Smooth muscle cell (in vitro differentiated cells): ENCODE measurements around the gene BTBD10. TPM values are rescaled to one million over a fixed set of nuclear protein-coding genes. Genes with fewer than 3 reads are reported as not detected.

Experiments used
- DNase-seq: peaks from one replicate; lab custom pipeline; 2025; ENCODE audit not compliant: unreplicated experiment; lab: John Stamatoyannopoulos, UW
- H2AFZ ChIP-seq: fragments of 200-600 bp; sonication (generic); 2 replicates; pipeline ENCODE4 v1.6.0; 2016; ENCODE audit warnings: antibody characterized with exemption, low read depth, mild to moderate bottlenecking
- H3F3A ChIP-seq: fragments of 200-600 bp; sonication (generic); 2 replicates; pipeline ENCODE4 v1.6.0; 2017; ENCODE audit warnings: antibody characterized with exemption, low read depth
- H3K27ac ChIP-seq: fragments of 200-600 bp; sonication (generic); 2 replicates; pipeline ENCODE4 v1.5.1; 2016; ENCODE audit warnings: low read depth, mild to moderate bottlenecking
- H3K27me3 ChIP-seq: fragments of 200-600 bp; sonication (generic); 2 replicates; pipeline ENCODE4 v1.6.1; 2016; ENCODE audit warnings: low read depth, mild to moderate bottlenecking
- H3K36me3 ChIP-seq: fragments of 200-600 bp; sonication (generic); 2 replicates; pipeline ENCODE4 v1.5.1; 2016; ENCODE audit warnings: low read depth
- H3K4me1 ChIP-seq: fragments of 200-600 bp; sonication (generic); 2 replicates; pipeline ENCODE4 v1.5.1; 2016; ENCODE audit warnings: low read depth
- H3K4me2 ChIP-seq: fragments of 200-600 bp; sonication (generic); 2 replicates; pipeline ENCODE4 v1.6.0; 2016; ENCODE audit warnings: mild to moderate bottlenecking
- H3K4me3 ChIP-seq: fragments of 200-600 bp; sonication (generic); 2 replicates; pipeline ENCODE4 v1.5.1; 2016; ENCODE audit warnings: mild to moderate bottlenecking
- H3K79me2 ChIP-seq: fragments of 200-600 bp; sonication (generic); 2 replicates; pipeline ENCODE4 v1.6.0; 2016; ENCODE audit warnings: low read depth, mild to moderate bottlenecking
- H3K9ac ChIP-seq: fragments of 200-600 bp; sonication (generic); 2 replicates; pipeline ENCODE4 v1.6.0; 2016; ENCODE audit warnings: low read depth
- H3K9me3 ChIP-seq: fragments of 200-600 bp; sonication (generic); replicated peaks from 2 replicates; pipeline ENCODE4 v1.5.1; 2016; ENCODE audit warnings: low read depth
- H4K20me1 ChIP-seq: fragments of 200-600 bp; sonication (generic); 2 replicates; pipeline ENCODE4 v1.6.0; 2016; ENCODE audit warnings: low read depth
- CTCF ChIP-seq: fragments of 200-600 bp; sonication (generic); IDR thresholded peaks from 2 replicates; pipeline ENCODE4 v1.5.1; 2017; ENCODE audit warnings: borderline replicate concordance, mild to moderate bottlenecking, antibody characterized with exemption; ENCODE audit not compliant: insufficient read depth, poor library complexity, severe bottlenecking
- WGBS: methylation state at CpG from one replicate; pipeline ENCODE4 v1.1.7; 2016; ENCODE audit warnings: low lambda C conversion rate; 5-methylcytosine and 5-hydroxymethylcytosine counted together
- polyA plus RNA-seq: library from polyadenylated mRNA; unstranded; fragments of >200 nt; fragmentation: Nextera tagmentation; extraction: Ambion mirVana; gene quantifications from 2 replicates; pipeline ENCODE4 v1.2.1, GENCODE V29; 2016
- total RNA-seq: library from RNA; depleted of rRNA; stranded (reverse); fragments of >200 nt; gene quantifications from 2 replicates; pipeline ENCODE4 v1.2.3, GENCODE V29; 2014

Gene BTBD10
- total and polyA plus RNA-seq, 2 experiments from 2014 or later, result 22.3 to 48.5 TPM

GRCh38 chr11:13479688-13480087 lies 16.7 kb upstream of the BTBD10 start:
- H3K27ac ChIP-seq, result no peak overlapping the region
- no peaks in the 10 kb centered on the region for H3K36me3 ChIP-seq
- H3K4me1 ChIP-seq, result no peaks in the 10 kb centered on the region
- H3K79me2 ChIP-seq, result no peaks in the 10 kb centered on the region
- no peak for TF ChIP-seq CTCF
- 90% methylated on average over 3 of the region's 3 CpGs for WGBS
- H4K20me1 ChIP-seq, result no peaks in the 10 kb centered on the region
- H2AFZ ChIP-seq, result no peak overlapping the region
- H3F3A ChIP-seq, result no peaks in the 10 kb centered on the region
- H3K4me3 ChIP-seq, result no peak overlapping the region
- DNase-seq, result no peak
- no peak overlapping the region for H3K9ac ChIP-seq
- H3K9me3 ChIP-seq, result no peaks in the 10 kb centered on the region
- H3K27me3 ChIP-seq, result no peaks in the 10 kb centered on the region
- no peak overlapping the region for H3K4me2 ChIP-seq

- H3K9me3 ChIP-seq, result no peaks in the 10 kb centered on the region
- H3K9ac ChIP-seq, result no peak overlapping the region
- no peaks in the 10 kb centered on the region for H3K36me3 ChIP-seq
- H3K79me2 ChIP-seq, result no peaks in the 10 kb centered on the region
- H3K4me1 ChIP-seq, result no peaks in the 10 kb centered on the region
- H3K27ac ChIP-seq, result no peak overlapping the region
- no peak overlapping the region for H2AFZ ChIP-seq
- no peak for DNase-seq
- H3K4me2 ChIP-seq, result no peak overlapping the region
- no peak for TF ChIP-seq CTCF
- H3K27me3 ChIP-seq, result no peaks in the 10 kb centered on the region
- H4K20me1 ChIP-seq, result no peaks in the 10 kb centered on the region
- WGBS, result 90% methylated on average over 3 of the region's 3 CpGs
- H3K4me3 ChIP-seq, result no peak overlapping the region
- H3F3A ChIP-seq, result no peaks in the 10 kb centered on the region
These were observed 12.1 kb upstream of the BTBD10 start for GRCh38 chr11:13475091-13475490.

- Histone ChIP-seq H3K27ac (no peak overlapping the region), H4K20me1 (no peaks in the 10 kb centered on the region), H2AFZ (no peak overlapping the region), H3K4me3 (no peak overlapping the region), H3K4me1 (no peaks in the 10 kb centered on the region), H3K27me3 (no peaks in the 10 kb centered on the region), H3K9me3 (no peaks in the 10 kb centered on the region), H3K4me2 (no peak overlapping the region), H3F3A (no peaks in the 10 kb centered on the region), H3K36me3 (no peaks in the 10 kb centered on the region), H3K79me2 (no peaks in the 10 kb centered on the region), H3K9ac (no peak overlapping the region)
- DNase-seq, result no peak
- 83% methylated on average over 3 of the region's 3 CpGs for WGBS
- TF ChIP-seq CTCF, result no peak
These were observed 10.1 kb upstream of the BTBD10 start for GRCh38 chr11:13473013-13473722.

GRCh38 chr11:13468750-13469149 lies 5.7 kb upstream of the BTBD10 start:
- Histone ChIP-seq H3K79me2 (no peaks in the 10 kb centered on the region), H3K27ac (no peak overlapping the region), H3F3A (no peaks in the 10 kb centered on the region), H3K4me3 (no peak overlapping the region), H3K9ac (no peak overlapping the region), H3K4me2 (no peak overlapping the region), H3K9me3 (no peaks in the 10 kb centered on the region), H4K20me1 (no peaks in the 10 kb centered on the region), H2AFZ (no peak overlapping the region), H3K4me1 (peaks cover 2% of the 10 kb centered on the region), H3K27me3 (no peaks in the 10 kb centered on the region), H3K36me3 (no peaks in the 10 kb centered on the region)
- no peak for DNase-seq
- no peak for TF ChIP-seq CTCF
- 31% methylated on average over 5 of the region's 5 CpGs for whole genome bisulfite sequencing
